Nephron (organoid): ENCODE results near the gene ING1.
A peak's percentile ranks its signal among the peaks of the same experiment; 100 is the strongest.
"Not testable (repeated sequence)": the region's sequence is repeated elsewhere in the genome, so short reads cannot be mapped to it uniquely, and the experiment has no call there.

Source experiments
- H3K27ac Mint-ChIP-seq, 3 experiments: 2 replicates each; pipeline ENCODE4 v1.8.0; 2020; ENCODE audit warnings: mixed read lengths in 3 of 3, mild to moderate bottlenecking in 2 of 3, moderate library complexity in 1 of 3
- H3K27me3 Mint-ChIP-seq: 2 replicates; pipeline ENCODE4 v1.8.0; 2021; ENCODE audit warnings: low read depth, mild to moderate bottlenecking, moderate library complexity, mixed read lengths
- H3K36me3 Mint-ChIP-seq: 2 replicates; pipeline ENCODE4 v1.8.0; 2020; ENCODE audit warnings: low read depth, mixed read lengths
- H3K4me1 Mint-ChIP-seq: 2 replicates; pipeline ENCODE4 v1.8.0; 2020; ENCODE audit warnings: mixed read lengths
- H3K4me3 Mint-ChIP-seq, 3 experiments: 2 replicates each; pipeline ENCODE4 v1.8.0; 2020; ENCODE audit warnings: mild to moderate bottlenecking in 3 of 3, mixed read lengths in 3 of 3, moderate library complexity in 2 of 3
- H3K9me3 Mint-ChIP-seq: 2 replicates; pipeline ENCODE4 v1.8.0; 2020; ENCODE audit warnings: mixed read lengths
- CTCF ChIP-seq, 3 experiments: fragments of 200-600 bp; sonication (generic); IDR thresholded peaks; one replicate each; pipeline ENCODE4 v1.5.0; 2021; ENCODE audit warnings: antibody characterized with exemption in 3 of 3; ENCODE audit not compliant: unreplicated experiment in 3 of 3

Gene ING1

DNA sequence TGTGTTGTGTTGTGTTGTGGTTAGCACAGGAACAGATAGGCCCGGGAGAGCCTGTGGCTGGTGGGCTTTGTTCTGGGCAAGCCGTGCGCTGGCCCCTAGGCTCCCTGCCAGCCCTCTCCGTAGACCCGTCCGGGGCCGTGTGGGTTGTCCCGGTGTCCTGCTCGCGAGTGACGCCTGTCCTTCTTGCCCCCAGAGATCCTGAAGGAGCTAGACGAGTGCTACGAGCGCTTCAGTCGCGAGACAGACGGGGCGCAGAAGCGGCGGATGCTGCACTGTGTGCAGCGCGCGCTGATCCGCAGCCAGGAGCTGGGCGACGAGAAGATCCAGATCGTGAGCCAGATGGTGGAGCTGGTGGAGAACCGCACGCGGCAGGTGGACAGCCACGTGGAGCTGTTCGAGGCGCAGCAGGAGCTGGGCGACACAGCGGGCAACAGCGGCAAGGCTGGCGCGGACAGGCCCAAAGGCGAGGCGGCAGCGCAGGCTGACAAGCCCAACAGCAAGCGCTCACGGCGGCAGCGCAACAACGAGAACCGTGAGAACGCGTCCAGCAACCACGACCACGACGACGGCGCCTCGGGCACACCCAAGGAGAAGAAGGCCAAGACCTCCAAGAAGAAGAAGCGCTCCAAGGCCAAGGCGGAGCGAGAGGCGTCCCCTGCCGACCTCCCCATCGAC is 5.7 kb downstream of the ING1 start:
- no peak for TF ChIP-seq CTCF (IDR thresholded peaks at IDR 0.05; ENCODE audit: unreplicated experiment in 3 of 3)
- Mint-ChIP-seq H3K4me1 (peaks cover 12% of the 10 kb centered on the region), H3K4me3 (no peak overlapping the region), H3K9me3 (no peaks in the 10 kb centered on the region), H3K27me3 (no peaks in the 10 kb centered on the region), H3K27ac (no peak overlapping the region), H3K36me3 (peaks cover 23% of the 10 kb centered on the region)

DNA sequence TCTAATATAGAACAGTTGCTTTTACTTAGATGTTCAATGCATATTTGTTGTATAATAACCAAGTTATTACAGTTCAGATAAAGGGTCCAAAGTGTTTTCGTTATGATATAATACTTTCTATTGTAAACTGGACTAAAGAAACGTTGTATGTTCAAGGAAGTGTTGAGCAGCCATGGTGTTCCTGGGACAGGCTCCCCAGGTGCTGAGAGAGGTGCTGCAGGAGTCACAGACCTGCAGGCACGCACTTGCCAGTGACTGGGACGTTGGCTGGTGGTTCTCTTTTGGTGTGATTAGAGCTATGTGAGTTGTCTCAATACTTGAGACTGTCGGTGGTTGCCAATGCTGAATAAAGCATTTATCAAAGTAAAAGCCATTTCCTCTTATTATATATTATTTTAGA is 9.5 kb downstream of the ING1 start:
- Mint-ChIP-seq H3K9me3 (no peaks in the 10 kb centered on the region), H3K4me3 (no peak overlapping the region), H3K36me3 (peaks cover 23% of the 10 kb centered on the region), H3K4me1 (peaks cover 2% of the 10 kb centered on the region), H3K27me3 (no peaks in the 10 kb centered on the region), H3K27ac (no peak overlapping the region)
- no peak for TF ChIP-seq CTCF (IDR thresholded peaks at IDR 0.05; ENCODE audit: unreplicated experiment in 3 of 3)

DNA sequence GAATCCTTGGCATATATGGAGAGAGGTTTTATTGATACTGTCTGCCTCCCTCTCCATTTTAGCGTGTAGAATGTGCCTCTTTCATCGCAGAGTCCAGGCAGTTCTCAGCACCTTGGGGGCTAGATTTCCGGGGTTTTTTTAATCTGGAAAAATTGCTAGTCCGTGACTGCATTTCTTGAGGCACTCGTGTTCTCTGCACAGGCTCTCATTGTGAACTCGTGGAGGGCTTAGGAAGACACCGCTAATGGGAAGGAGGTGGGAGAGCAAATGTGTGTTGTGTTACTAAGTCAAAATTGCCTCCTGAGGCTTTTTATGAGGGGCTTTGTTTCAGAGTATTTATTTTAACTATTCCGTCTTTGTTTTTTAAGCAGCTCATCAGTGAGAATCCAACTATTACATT is 10.1 kb downstream of the ING1 start:
- TF ChIP-seq CTCF (IDR thresholded peaks at IDR 0.05; ENCODE audit: unreplicated experiment in 3 of 3), result no peak
- no peaks in the 10 kb centered on the region for H3K27me3 Mint-ChIP-seq
- no peak overlapping the region for H3K4me3 Mint-ChIP-seq
- H3K4me1 Mint-ChIP-seq, result no peaks in the 10 kb centered on the region
- H3K27ac Mint-ChIP-seq, result peak overlapping the region in 2 of 3 experiments; percentile 32 to 73
- H3K9me3 Mint-ChIP-seq, result no peaks in the 10 kb centered on the region
- peaks cover 23% of the 10 kb centered on the region for H3K36me3 Mint-ChIP-seq

GRCh38 chr13:110726153-110726552 is 12.7 kb downstream of the ING1 start:
- not testable (repeated sequence) for H3K27me3 Mint-ChIP-seq, H3K36me3 Mint-ChIP-seq, H3K4me3 Mint-ChIP-seq, H3K27ac Mint-ChIP-seq, H3K4me1 Mint-ChIP-seq, H3K9me3 Mint-ChIP-seq

- peaks cover 10% of the 10 kb centered on the region for H3K36me3 Mint-ChIP-seq
- no peaks in the 10 kb centered on the region for H3K27me3 Mint-ChIP-seq
- no peaks in the 10 kb centered on the region for H3K9me3 Mint-ChIP-seq
- no peaks in the 10 kb centered on the region for H3K4me1 Mint-ChIP-seq
- TF ChIP-seq CTCF (IDR thresholded peaks at IDR 0.05; ENCODE audit: unreplicated experiment in 3 of 3), result no peak
- H3K27ac Mint-ChIP-seq, result no peak overlapping the region
- no peak overlapping the region for H3K4me3 Mint-ChIP-seq
These were observed 13.2 kb downstream of the ING1 start for GRCh38 chr13:110726726-110727125.

DNA sequence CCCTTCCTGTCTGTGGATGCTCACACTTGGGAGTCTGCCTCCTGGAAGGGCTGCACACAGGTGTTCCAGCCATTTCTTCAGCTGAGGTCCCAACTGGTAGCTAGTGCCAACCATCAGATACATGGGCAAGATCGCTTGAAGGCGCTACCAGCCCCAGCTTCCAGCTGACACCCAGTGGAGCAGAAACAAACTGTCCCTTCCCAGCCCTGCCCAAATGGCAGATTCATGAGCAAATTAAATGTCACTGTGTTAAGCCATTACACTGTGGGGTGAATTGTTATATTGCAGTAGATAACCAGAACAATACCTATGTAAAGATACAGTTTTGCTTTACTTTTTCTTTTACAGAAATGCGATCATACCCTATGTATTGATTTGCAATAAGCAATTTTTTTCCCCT is 17.6 kb downstream of the ING1 start:
- Mint-ChIP-seq H3K27me3 (no peaks in the 10 kb centered on the region), H3K36me3 (peaks cover 4% of the 10 kb centered on the region), H3K4me1 (no peaks in the 10 kb centered on the region), H3K27ac (no peak overlapping the region), H3K9me3 (no peaks in the 10 kb centered on the region), H3K4me3 (no peak overlapping the region)
- TF ChIP-seq CTCF (IDR thresholded peaks at IDR 0.05; ENCODE audit: unreplicated experiment in 3 of 3), result no peak
